Fibroblast of lung (primary cell): ENCODE results near the gene RPH3AL. TPM values are rescaled to one million over a fixed set of nuclear protein-coding genes. Genes with fewer than 3 reads are reported as not detected.
A peak's percentile ranks its signal among the peaks of the same experiment; 100 is the strongest.

Experiments used
- DNase-seq, 2 donors: peaks; one replicate each; pipeline versions ENCODE4 v3.0.0 to v3.0.0-alpha.2; 2010; ENCODE audit warnings: low read depth in 2 of 2
- H2AFZ ChIP-seq: 2 replicates; pipeline ENCODE4 v1.5.1; 2012; ENCODE audit warnings: low read length, control low read depth, inconsistent platforms
- H3K27ac ChIP-seq: 2 replicates; pipeline ENCODE4 v1.5.1; 2011; ENCODE audit warnings: low read length, control low read depth; ENCODE audit not compliant: insufficient read depth
- H3K27me3 ChIP-seq: 2 replicates; pipeline ENCODE4 v1.5.1; 2011; ENCODE audit warnings: mild to moderate bottlenecking, low read length; ENCODE audit not compliant: control insufficient read depth, insufficient read depth
- H3K36me3 ChIP-seq: 2 replicates; pipeline ENCODE4 v1.5.1; 2011; ENCODE audit warnings: low read length; ENCODE audit not compliant: control insufficient read depth, insufficient read depth
- H3K4me1 ChIP-seq: 2 replicates; pipeline ENCODE4 v1.5.1; 2011; ENCODE audit warnings: low read length; ENCODE audit not compliant: control insufficient read depth, insufficient read depth; ENCODE audit errors: extremely low read depth
- H3K4me2 ChIP-seq: 2 replicates; pipeline ENCODE4 v1.5.1; 2011; ENCODE audit warnings: low read length, control low read depth; ENCODE audit not compliant: insufficient read depth; ENCODE audit errors: extremely low read depth
- H3K4me3 ChIP-seq, 4 experiments: fragments of 200-600 bp in 1 of 4; sonication (generic) in 1 of 4; replicated peaks in 1 of 4; 2 replicates each; pipeline ENCODE4 v1.5.1; 2011 to 2016; ENCODE audit warnings: low read length in 4 of 4, low read depth in 3 of 4, mild to moderate bottlenecking in 3 of 4, control low read depth in 2 of 4, inconsistent platforms in 1 of 4, mixed read lengths in 1 of 4; ENCODE audit not compliant: insufficient read depth in 1 of 4; ENCODE audit errors: control extremely low read depth in 1 of 4
- H3K79me2 ChIP-seq: 2 replicates; pipeline ENCODE4 v1.5.1; 2012; ENCODE audit warnings: mild to moderate bottlenecking, low read length, inconsistent platforms; ENCODE audit not compliant: control insufficient read depth, insufficient read depth
- H3K9ac ChIP-seq: 2 replicates; pipeline ENCODE4 v1.5.1; 2011; ENCODE audit warnings: mild to moderate bottlenecking, low read length, control low read depth; ENCODE audit not compliant: insufficient read depth
- H3K9me3 ChIP-seq: 2 replicates; pipeline ENCODE4 v1.5.1; 2012; ENCODE audit warnings: low read depth, low read length; ENCODE audit not compliant: control insufficient read depth, insufficient read depth
- H4K20me1 ChIP-seq: 2 replicates; pipeline ENCODE4 v1.5.1; 2011; ENCODE audit warnings: low read length; ENCODE audit not compliant: control insufficient read depth, insufficient read depth; ENCODE audit errors: extremely low read depth
- EZH2 ChIP-seq: IDR thresholded peaks from 2 replicates; pipeline ENCODE4 v1.5.1; 2012; ENCODE audit warnings: low read length, control low read depth, mild to moderate bottlenecking; ENCODE audit errors: missing control alignments
- polyA plus RNA-seq, 2 donors: library from polyadenylated mRNA; depleted of rRNA in 1 of 2; stranded (reverse) in 1 of 2; unstranded in 1 of 2; fragments of >200 nt; gene quantifications; 2 replicates each; pipeline ENCODE4 v1.2.1, GENCODE V29; 2011 to 2012; ENCODE audit warnings: missing spikeins in 1 of 2
- total RNA-seq: library from RNA; depleted of rRNA; stranded (reverse); fragments of >200 nt; gene quantifications from 2 replicates; pipeline ENCODE4 v1.2.1, GENCODE V29; 2014
- TF ChIP-seq, protein P1 (sequence below), 2 donors: IDR thresholded peaks in 1 of 2; conservative IDR thresholded peaks in 1 of 2; 1 replicate in 1 of 2; 2 replicates in 1 of 2; pipeline ENCODE4 v1.5.1; 2011 to 2012; ENCODE audit warnings: low read length in 2 of 2, control low read depth in 1 of 2, inconsistent platforms in 1 of 2, low read depth in 1 of 2, mild to moderate bottlenecking in 1 of 2

Gene RPH3AL
- total and polyA plus RNA-seq, 2 donors (not counting 1 experiment from before 2014, with no cell fraction given): 0.49 to 3.0 TPM

DNA sequence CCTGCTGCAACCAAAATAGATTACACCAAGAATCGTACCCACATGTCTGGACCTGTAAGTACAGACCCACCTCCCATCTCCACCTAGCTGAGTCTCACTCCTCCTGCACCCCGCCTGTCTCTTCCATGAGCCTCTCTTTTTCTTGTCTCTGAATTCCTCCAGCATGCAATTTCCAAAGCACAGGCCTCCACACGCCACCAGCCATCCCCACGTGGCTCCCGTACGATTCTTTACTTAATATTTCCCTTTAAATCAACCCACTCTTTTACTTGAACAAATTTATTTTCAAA is 1.2 kb downstream of the RPH3AL start:
- Histone ChIP-seq H3K4me1 (no peaks in the 10 kb centered on the region), H3K9ac (no peak overlapping the region), H3K27ac (no peak overlapping the region)

DNA sequence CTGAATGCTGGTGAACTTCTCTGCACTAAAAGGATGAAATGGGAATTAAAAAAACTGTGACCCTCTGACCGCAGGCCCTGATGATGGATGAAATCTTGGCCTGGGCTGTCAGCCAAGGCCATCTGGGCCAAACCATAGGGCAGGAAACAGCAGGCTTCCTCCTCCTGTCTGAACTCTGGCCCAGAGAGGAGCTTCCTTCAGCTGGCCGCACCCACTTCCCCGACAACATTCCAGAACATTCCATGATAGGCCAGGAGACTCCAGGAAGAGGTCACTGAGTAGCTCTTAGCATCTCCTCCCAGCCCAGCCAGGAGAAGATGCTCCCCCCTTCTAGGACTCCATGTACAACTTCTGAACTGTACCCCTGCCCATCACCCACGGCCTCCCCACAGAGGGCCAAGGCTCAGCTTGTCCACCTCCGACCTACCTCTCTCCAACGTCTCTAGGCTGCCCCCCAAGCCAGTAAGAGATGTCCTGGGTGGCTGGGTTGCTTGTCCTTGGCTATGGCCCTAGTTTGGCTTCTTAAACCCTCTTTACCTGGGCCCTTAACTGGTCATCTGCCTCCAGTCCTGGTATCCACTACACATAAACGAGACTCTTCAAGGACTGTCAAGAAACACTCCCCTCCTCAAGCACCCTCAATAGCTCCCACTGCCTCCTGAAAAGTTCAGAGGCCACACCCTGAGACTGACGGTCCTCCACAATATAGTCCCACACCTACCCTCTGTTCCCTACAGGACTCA is 1.7 kb downstream of the RPH3AL start:
- DNase-seq: peak; percentile 44 to 53
- H3K4me1 ChIP-seq: no peaks in the 10 kb centered on the region
- H4K20me1 ChIP-seq: no peaks in the 10 kb centered on the region
- H3K4me2 ChIP-seq: no peak overlapping the region
- no peak overlapping the region for H2AFZ ChIP-seq
- H3K27ac ChIP-seq: no peak overlapping the region
- H3K36me3 ChIP-seq: no peaks in the 10 kb centered on the region
- no peaks in the 10 kb centered on the region for H3K79me2 ChIP-seq
- no peak overlapping the region for H3K4me3 ChIP-seq
- H3K27me3 ChIP-seq: no peaks in the 10 kb centered on the region
- H3K9me3 ChIP-seq: no peaks in the 10 kb centered on the region
- TF ChIP-seq, protein P1, sequence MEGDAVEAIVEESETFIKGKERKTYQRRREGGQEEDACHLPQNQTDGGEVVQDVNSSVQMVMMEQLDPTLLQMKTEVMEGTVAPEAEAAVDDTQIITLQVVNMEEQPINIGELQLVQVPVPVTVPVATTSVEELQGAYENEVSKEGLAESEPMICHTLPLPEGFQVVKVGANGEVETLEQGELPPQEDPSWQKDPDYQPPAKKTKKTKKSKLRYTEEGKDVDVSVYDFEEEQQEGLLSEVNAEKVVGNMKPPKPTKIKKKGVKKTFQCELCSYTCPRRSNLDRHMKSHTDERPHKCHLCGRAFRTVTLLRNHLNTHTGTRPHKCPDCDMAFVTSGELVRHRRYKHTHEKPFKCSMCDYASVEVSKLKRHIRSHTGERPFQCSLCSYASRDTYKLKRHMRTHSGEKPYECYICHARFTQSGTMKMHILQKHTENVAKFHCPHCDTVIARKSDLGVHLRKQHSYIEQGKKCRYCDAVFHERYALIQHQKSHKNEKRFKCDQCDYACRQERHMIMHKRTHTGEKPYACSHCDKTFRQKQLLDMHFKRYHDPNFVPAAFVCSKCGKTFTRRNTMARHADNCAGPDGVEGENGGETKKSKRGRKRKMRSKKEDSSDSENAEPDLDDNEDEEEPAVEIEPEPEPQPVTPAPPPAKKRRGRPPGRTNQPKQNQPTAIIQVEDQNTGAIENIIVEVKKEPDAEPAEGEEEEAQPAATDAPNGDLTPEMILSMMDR (conservative IDR thresholded peaks at IDR 0.05 in 1 of 2, IDR thresholded peaks at IDR 0.05 in 1 of 2; ENCODE audit: low read depth in 1 of 2, low read length in 2 of 2): no peak
- no peak for TF ChIP-seq EZH2
- no peak overlapping the region for H3K9ac ChIP-seq

More for the DNA sequence above, 1.2 kb downstream of the RPH3AL start:
- H3K79me2 ChIP-seq: no peaks in the 10 kb centered on the region
- H4K20me1 ChIP-seq: no peaks in the 10 kb centered on the region
- H3K9me3 ChIP-seq: no peaks in the 10 kb centered on the region
- no peak overlapping the region for H2AFZ ChIP-seq
- no peak overlapping the region for H3K4me2 ChIP-seq
- DNase-seq: no peak
- no peaks in the 10 kb centered on the region for H3K36me3 ChIP-seq
- H3K27me3 ChIP-seq: no peaks in the 10 kb centered on the region
- H3K4me3 ChIP-seq: no peak overlapping the region
- no peak for TF ChIP-seq EZH2
- TF ChIP-seq, protein P1 (conservative IDR thresholded peaks at IDR 0.05 in 1 of 2, IDR thresholded peaks at IDR 0.05 in 1 of 2; ENCODE audit: low read depth in 1 of 2, low read length in 2 of 2): no peak

DNA sequence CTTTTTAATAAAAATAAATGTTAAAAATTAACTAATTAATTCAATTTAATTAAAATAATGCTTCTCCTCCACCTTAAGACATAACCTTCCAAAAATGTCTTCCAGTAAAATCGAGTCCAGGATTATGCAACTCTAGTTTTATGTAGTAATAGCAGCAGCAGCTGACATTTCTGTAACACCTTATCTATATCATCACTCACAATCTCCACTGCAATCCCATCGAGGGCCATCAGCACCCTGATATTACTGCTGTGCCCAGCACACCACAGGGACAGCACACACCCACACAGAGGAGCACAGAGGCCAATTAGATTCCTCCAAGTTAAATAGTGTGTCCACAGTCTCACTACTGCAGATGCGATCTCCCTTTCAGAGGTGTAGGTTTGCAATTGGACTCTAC is 2.9 kb downstream of the RPH3AL start:
- Histone ChIP-seq H3K4me2 (no peak overlapping the region), H3K4me1 (no peaks in the 10 kb centered on the region), H3K9ac (no peak overlapping the region), H3K36me3 (no peaks in the 10 kb centered on the region), H3K4me3 (no peak overlapping the region), H3K27ac (no peak overlapping the region), H3K27me3 (no peaks in the 10 kb centered on the region), H2AFZ (no peak overlapping the region), H3K79me2 (no peaks in the 10 kb centered on the region), H4K20me1 (no peaks in the 10 kb centered on the region), H3K9me3 (no peaks in the 10 kb centered on the region)
- DNase-seq: no peak
- TF ChIP-seq EZH2: no peak
- TF ChIP-seq, protein P1 (conservative IDR thresholded peaks at IDR 0.05 in 1 of 2, IDR thresholded peaks at IDR 0.05 in 1 of 2; ENCODE audit: low read depth in 1 of 2, low read length in 2 of 2): no peak
